ENCODE measurements around the gene INPP4B. TPM values are rescaled to one million over a fixed set of nuclear protein-coding genes. Genes with fewer than 3 reads are reported as not detected.
A peak's percentile ranks its signal among the peaks of the same experiment; 100 is the strongest.

Gene INPP4B
- total and polyA plus RNA-seq, 2 experiments from 2014 or later, result 4.6 to 5.5 TPM

- no peak for TF ChIP-seq CTCF (IDR thresholded peaks at IDR 0.05; ENCODE audit: low read depth, low read length)
- Histone ChIP-seq H3K36me3 (no peaks in the 10 kb centered on the region), H3K4me1 (ENCODE audit: low read depth) (no peaks in the 10 kb centered on the region), H3K4me3 (no peak overlapping the region), H3K27ac (no peak overlapping the region), H3K9me3 (ENCODE audit: low read depth) (no peaks in the 10 kb centered on the region), H3K27me3 (no peaks in the 10 kb centered on the region)
- no peak for DNase-seq (ENCODE audit: low read depth in 1 of 2, low spot score in 1 of 2)
Measured at GRCh38 chr4:142307857-142308256, 538.2 kb downstream of the INPP4B start.

- DNase-seq (ENCODE audit: low read depth in 1 of 2, low spot score in 1 of 2), result no peak
- no peak for TF ChIP-seq CTCF (IDR thresholded peaks at IDR 0.05; ENCODE audit: low read depth, low read length)
- H3K27ac ChIP-seq, result no peak overlapping the region
- H3K4me1 ChIP-seq (ENCODE audit: low read depth), result no peaks in the 10 kb centered on the region
- no peak overlapping the region for H3K4me3 ChIP-seq
- H3K27me3 ChIP-seq, result no peaks in the 10 kb centered on the region
- H3K36me3 ChIP-seq, result no peaks in the 10 kb centered on the region
- no peaks in the 10 kb centered on the region for H3K9me3 ChIP-seq (ENCODE audit: low read depth)
Measured at GRCh38 chr4:142297313-142297712, 548.8 kb downstream of the INPP4B start.

DNA sequence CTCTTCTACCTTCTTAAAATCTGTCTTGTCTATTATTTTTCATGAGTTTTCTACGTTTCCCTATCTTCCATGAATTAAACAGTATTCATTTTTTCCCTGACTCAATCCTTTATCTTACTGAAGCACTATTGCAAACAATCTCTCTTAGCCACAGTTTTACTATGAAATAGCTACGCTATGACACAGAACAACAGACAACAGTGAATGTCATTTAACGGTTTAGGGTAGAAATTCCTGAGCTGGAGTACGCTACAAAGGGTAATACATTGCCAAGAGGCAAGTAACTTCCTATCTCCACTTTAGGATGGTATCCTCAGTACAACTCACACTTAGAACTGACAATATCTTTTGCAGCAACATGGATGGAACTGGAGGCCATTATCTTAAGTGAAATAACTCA is 552.6 kb downstream of the INPP4B start:
- DNase-seq (ENCODE audit: low read depth in 1 of 2, low spot score in 1 of 2), result peak in 1 of 2 donors; percentile 60
- H3K27ac ChIP-seq, result no peak overlapping the region

GRCh38 chr4:142292231-142292630 is 553.9 kb downstream of the INPP4B start:
- peak in 1 of 2 donors; percentile 23 for DNase-seq (ENCODE audit: low read depth in 1 of 2, low spot score in 1 of 2)
- H3K4me3 ChIP-seq, result no peak overlapping the region
- no peaks in the 10 kb centered on the region for H3K36me3 ChIP-seq
- H3K9me3 ChIP-seq (ENCODE audit: low read depth), result no peaks in the 10 kb centered on the region
- no peaks in the 10 kb centered on the region for H3K27me3 ChIP-seq
- no peaks in the 10 kb centered on the region for H3K4me1 ChIP-seq (ENCODE audit: low read depth)
- H3K27ac ChIP-seq, result no peak overlapping the region
- no peak for TF ChIP-seq CTCF (IDR thresholded peaks at IDR 0.05; ENCODE audit: low read depth, low read length)

More for the DNA sequence above, 552.6 kb downstream of the INPP4B start:
- H3K4me3 ChIP-seq, result no peak overlapping the region
- H3K9me3 ChIP-seq (ENCODE audit: low read depth), result no peaks in the 10 kb centered on the region
- H3K27me3 ChIP-seq, result no peaks in the 10 kb centered on the region
- no peaks in the 10 kb centered on the region for H3K36me3 ChIP-seq
- TF ChIP-seq CTCF (IDR thresholded peaks at IDR 0.05; ENCODE audit: low read depth, low read length), result no peak
- H3K4me1 ChIP-seq (ENCODE audit: low read depth), result no peaks in the 10 kb centered on the region

GRCh38 chr4:142291299-142292050 is 554.6 kb downstream of the INPP4B start:
- Histone ChIP-seq H3K4me3 (no peak overlapping the region), H3K4me1 (ENCODE audit: low read depth) (no peaks in the 10 kb centered on the region), H3K36me3 (no peaks in the 10 kb centered on the region), H3K27me3 (no peaks in the 10 kb centered on the region), H3K9me3 (ENCODE audit: low read depth) (no peaks in the 10 kb centered on the region), H3K27ac (no peak overlapping the region)
- no peak for DNase-seq (ENCODE audit: low read depth in 1 of 2, low spot score in 1 of 2)
- TF ChIP-seq CTCF (IDR thresholded peaks at IDR 0.05; ENCODE audit: low read depth, low read length), result no peak
